Islet of Langerhans (tissue), 1 donor: Measurements from ENCODE around the gene HMGN1.

Experiments
- FAIRE-seq: peaks from one replicate; lab custom pipeline; 2011; peaks lifted over from hg19 to GRCh38; lab: Jason Lieb, UNC

HMGN1 gene

GRCh38 chr21:39367783-39368182, 18.9 kb upstream of the HMGN1 start:
- no peak for FAIRE-seq

GRCh38 chr21:39366563-39366962, 17.7 kb upstream of the HMGN1 start:
- FAIRE-seq = no peak

DNA sequence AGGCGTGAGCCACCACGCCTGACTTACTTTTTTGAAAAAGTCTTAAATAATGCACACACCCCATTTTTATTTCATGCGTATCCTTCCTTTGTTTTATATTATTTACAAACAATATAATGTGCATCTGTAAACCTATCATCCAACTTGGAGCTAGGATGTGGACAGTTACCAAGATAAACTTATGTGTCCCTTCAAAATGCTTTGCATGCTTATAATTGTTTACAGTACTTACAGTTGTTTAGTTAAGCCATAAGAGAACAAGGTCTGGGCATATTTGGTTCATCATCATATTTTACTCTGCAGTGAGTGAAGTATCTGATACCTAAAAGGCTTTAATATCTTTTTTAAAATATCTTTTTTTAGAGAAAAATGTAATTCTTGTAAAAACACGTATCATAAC, 16.1 kb upstream of the HMGN1 start:
- no peak for FAIRE-seq

DNA sequence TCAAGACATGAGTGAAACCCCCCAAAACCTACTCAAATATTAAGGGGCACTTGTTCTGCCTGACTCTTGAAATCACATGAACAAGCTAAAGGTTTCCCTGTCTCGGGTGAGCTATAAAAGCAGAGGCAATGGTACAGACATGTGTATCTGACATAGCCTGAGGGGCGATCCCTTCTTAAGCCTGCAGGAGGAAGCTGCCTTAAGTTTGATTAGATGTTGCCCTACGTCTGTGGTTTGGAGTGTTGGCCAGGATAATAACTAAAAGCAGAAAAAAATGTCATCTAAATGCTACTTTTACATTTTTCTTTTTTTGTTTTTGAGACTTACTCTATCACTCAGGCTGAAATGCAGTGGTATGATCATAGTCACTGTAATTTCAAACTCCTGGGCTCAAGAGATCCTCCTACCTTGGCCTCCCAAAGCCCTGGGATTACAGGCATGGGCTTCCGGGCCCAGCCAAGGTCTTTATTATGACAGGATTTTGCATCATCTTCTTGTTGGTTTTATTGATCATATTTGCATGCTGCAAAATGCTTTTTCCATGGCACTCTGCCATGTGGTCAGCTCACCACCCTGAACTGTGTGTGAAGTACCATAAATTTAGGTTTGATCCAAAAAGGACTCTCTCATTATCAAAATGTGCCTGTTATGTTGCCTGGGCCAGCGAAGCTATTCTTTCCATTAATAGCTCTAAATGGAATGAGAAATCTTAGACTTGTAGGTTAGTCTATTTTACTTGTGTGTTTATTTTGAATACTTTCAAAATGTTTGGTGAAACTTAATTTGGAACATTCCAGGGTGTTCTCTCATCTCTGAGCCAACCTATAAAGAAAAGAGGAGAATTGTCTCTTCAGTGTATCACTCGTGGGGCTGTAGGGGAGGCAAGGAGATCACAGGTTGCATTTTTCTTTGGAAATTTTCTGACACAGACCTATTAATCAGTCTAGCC, 15.0 kb upstream of the HMGN1 start:
- FAIRE-seq = no peak

DNA sequence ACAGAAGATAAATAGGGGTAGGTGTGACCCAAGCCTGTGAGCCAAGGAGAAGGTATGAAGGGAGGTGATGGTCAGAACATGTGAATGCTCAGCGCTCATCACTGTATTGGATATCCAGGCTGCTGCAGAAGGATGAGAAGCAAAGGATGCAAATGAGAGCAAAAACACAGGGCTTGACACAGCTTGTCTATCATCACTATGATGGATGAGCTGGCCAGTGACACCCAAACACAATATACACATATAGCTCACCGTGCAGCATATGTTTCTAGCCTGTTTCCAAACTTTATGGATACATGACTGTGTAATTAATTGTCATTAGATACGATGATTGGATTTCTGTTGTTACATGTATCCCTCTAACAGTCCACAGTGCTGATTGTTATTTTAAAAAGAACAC, 13.8 kb upstream of the HMGN1 start:
- no peak for FAIRE-seq

DNA sequence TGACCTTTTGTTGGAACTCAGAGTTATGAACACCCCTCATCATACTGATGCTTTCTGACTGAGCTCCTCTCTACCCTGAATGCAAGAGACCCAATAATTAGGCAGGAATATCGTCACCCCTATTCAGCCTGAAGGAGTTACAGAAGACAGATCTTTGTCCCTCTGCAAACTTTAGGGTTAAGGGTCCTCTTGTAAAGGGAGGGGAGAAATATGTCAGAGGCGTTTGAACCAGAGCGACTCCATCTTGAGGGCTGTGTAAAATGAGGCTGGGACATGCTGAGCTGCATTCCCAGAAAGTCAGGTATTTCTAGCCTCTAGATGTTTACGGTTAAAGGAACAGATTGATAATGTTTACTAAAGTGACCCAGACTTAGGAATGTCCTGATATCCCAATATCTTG, 10.5 kb upstream of the HMGN1 start:
- FAIRE-seq = no peak

GRCh38 chr21:39353295-39353694, 4.4 kb upstream of the HMGN1 start:
- no peak for FAIRE-seq

DNA sequence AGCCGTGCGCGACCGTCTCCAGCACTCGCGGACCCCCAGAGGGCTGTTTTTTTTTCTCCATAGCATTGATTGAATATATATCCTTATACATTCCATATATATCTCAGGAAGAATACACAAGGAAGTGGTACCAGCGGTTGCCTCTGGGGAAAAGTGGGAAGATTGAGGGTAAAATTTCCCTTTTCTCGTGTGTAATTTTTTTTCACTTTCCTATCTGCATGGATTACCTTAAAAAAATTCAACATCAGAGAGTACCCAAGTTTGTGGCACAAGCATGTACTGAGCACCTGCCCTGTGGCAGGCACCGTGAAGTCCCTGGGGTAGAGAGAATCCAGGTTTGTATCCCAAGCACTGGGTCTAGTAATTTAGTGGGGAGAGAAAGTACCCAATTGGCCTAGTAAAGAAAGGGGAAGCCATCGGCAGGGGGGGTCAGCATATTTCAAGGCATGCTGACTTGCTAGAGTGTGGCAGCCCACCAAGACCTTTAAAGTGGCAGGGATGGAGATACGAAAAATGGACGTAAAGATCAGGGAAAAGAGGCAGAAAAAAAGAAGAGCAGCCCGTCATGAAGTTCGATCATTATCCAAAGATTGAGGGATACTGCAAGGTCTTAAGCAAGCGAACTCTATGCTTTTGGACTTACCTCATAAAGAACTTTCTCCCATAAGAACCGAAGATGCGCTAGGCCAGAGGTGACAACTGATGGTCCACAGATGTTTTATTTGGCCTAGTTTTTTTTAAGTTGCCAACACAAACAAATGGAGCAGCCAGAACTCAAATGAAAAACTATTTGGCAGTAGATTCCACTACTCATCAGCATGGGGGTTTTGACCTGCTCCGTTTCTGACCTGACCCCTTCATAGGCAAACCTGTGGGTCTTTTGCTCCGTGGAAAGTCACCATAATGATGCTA, 1.5 kb upstream of the HMGN1 start:
- FAIRE-seq = no peak

- FAIRE-seq = no peak
Measured at GRCh38 chr21:39349211-39350093, 564 bp upstream of the HMGN1 start.

GRCh38 chr21:39348040-39348354, 891 bp downstream of the HMGN1 start:
- no peak for FAIRE-seq

DNA sequence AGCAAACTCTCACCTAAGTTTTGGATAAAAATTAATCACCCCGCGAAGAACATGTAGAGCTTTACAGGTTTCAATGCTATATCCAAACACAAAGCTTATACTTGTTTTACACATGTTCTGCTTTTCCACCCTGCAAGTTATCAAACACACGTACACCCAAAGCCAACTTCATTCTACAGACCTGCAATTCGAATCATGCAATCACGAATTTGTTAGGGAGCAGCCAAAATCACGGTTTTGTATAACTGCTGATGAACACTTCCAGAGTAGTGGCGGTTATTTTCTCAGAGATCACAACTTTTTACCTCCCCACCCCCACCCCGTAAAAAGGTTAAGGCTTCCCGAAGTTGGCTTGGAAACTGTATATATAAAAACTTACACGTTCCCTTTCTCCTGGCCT, 1.4 kb downstream of the HMGN1 start:
- FAIRE-seq = no peak

GRCh38 chr21:39346671-39347331, 2.1 kb downstream of the HMGN1 start:
- no peak for FAIRE-seq

- no peak for FAIRE-seq
Measured at GRCh38 chr21:39346206-39346605, 2.7 kb downstream of the HMGN1 start.

DNA sequence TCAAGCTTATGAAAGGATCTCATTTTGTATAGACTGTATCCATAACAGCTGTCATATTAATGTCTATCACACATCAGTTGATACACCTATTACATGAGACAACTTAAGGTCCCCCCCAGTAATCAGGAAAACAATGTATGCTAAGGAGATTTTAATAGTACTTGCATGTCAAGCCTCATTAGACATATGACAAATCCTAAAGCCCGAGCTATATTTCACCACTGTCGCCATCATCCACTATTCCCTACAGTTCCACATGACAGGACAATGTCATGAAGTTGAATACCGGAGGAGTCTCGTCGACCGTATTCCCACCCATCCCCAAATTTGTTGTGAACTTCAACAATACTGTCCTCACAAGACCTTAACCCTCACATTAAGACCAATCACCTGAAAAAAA, 3.4 kb downstream of the HMGN1 start:
- FAIRE-seq = no peak

DNA sequence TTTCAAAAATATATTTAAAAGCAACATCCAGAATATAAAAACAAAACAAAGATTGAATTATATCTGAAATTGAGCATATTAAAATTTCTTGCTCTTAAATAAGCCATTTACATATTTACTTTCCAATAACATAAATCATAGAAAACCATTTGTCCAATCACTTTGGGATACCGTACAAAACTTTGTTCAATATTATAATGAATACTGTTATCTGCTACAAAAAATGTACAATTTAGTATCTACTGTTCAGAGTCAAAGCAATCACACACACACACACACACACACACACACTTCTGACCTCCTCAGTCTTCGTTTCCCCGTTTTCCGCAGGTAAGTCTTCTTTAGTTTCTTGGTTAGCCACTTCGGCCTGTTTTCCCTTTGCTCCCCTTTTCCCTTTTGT, 4.0 kb downstream of the HMGN1 start:
- no peak for FAIRE-seq

DNA sequence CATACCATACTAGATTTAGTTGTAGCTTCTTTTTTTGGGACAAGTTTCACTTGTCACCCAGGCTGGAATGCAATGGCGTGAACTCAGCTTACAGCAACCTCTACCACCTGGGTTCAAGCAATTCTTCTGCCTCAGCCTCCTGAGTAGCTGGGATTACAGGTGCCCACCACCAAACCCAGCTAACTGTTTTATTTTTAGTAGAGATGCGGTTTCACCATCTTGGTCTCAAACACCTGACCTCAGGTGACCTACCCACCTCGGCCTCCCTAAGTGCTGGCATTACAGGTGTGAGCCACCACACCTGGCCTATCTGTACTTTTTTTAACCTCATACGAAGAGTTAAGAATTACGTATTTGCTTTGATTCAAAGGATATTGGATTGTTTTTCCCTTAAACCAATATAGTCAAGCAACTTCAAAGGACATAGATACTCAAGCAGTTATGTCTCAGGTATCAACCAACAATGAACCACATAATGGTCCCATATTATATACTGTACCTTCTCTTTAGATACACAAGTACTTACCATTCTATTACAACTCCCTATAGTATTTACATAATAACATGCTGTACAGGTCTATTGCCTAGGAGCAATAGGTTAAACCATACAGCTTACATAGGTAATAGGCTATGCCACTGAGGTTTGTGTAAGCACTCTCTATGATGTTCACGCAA, 7.5 kb downstream of the HMGN1 start:
- no peak for FAIRE-seq

- FAIRE-seq = no peak
Measured at GRCh38 chr21:39340687-39341086, 8.2 kb downstream of the HMGN1 start.

DNA sequence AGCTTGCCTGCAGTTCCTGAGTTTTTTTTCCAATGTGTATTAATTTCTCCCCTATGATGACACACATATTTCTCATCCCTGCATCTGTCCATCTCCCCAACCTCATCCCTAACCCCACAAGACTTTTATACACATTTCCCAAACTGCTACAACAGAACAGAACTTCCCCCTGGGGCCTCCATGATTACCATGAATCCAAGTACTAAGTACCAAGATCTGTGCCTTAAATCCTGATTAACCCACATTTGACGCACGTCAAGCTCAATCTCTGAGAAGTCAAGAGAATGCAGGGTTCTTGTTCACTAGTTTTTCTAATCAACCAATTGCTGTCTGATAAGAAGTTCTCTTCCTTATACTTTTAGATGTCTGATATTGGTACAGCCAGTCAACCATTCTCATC, 9.7 kb downstream of the HMGN1 start:
- no peak for FAIRE-seq

DNA sequence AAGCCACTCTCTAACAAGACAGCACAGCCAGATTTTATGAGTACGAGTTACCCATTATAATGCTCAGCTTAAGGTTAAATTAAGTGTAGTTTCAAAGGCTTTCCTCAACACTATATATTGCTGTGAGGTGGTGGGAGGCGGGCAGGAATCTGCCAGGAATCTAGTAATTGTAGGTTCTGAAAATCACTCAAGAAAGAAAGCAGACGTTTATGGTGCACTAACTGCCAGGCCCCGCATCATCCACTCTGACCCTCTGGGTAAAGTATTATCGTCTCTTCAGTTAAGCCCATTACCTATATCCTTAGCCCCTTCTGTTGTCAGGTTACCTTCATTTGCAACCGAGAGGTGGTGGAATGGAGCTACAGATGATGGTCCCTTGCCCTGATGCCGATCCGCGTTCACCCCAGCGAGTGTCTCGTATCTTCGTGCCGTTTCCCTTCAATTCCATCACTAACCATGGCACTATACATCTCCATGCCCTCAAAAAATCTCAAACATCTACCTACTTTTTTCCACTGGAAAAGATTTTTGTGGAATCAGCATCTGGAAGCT, 12.4 kb downstream of the HMGN1 start:
- no peak for FAIRE-seq

DNA sequence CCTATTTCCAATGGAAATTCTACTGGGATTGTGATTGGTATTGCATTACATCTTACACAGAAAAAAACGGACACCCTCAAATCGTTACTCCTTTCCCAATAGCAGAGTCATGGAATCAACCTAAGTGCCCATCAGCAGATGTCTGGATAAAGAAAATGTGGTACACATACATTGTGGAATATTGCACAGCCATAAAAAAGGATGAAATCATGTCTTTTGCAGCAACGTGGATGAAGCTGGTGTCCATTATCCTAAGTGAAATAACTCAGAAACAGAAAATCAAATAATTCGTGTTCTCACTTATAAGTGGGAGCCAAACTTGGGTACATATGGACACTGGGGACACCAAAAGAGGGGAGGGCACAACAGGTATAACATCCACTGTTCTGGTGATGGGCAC, 14.3 kb downstream of the HMGN1 start:
- FAIRE-seq = no peak

DNA sequence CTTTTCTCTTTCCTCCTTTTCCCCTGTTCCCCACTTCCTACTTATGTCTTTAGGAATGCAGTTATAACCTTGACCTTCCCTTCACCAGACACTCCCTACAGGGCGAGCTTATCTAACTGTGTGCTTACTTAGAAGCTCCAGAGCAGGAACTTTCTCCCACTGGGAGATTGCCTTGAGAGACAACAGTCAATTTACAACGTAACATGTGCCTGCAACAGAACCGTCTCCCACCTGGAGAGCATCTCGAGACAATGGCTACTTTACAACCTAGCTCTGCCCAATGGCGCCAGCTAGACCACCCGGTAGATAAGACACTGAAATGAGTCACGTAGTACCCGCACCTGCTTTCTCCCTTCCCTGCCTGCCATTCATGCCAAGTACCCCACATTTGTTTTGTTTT, 16.7 kb downstream of the HMGN1 start:
- no peak for FAIRE-seq
